Measurements from ENCODE around the gene PAQR9. TPM values are rescaled to one million over a fixed set of nuclear protein-coding genes. Genes with fewer than 3 reads are reported as not detected.

The PAQR9 gene
- total RNA-seq, 1 experiment from 2014 or later = not detected

DNA sequence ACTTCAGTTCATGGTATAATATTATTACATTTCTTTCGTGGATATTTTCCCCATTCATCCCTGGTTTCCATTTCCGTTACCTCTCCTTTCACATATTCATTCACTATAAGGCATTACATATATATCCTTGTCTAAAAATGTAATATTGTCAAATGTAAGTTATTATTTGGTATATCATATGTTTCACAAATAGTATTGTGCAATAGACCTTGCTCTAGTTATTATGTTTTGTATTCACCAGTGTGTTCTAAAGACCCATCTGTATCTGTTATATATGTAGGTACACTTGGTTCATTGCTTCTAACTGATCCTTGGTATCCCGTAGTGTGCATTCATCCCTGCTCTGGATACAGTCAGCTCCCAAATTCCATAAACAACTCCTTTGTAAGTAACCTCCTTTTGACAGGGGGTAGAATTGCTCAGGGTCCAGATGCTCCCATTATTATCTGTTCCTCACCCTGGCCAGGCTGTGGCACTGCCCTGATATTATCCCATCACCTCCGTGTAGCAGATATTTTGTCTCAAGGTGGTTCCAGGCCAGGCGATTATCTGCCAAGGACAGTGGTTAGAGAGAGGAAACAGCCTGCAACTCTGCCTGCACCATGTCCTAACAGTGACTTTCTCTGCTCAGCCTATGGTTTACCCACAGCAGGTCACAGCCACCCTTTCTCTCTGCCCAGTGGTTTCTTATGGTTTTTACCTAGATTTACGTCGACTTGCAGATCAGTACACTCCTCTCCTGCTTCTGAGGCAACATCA, 29.2 kb downstream of the PAQR9 start:
- no peaks in the 10 kb centered on the region for H3K4me1 ChIP-seq (replicated peaks; ENCODE audit: insufficient read depth)
- H2AFZ ChIP-seq = no peak overlapping the region
- TF ChIP-seq, protein P1, sequence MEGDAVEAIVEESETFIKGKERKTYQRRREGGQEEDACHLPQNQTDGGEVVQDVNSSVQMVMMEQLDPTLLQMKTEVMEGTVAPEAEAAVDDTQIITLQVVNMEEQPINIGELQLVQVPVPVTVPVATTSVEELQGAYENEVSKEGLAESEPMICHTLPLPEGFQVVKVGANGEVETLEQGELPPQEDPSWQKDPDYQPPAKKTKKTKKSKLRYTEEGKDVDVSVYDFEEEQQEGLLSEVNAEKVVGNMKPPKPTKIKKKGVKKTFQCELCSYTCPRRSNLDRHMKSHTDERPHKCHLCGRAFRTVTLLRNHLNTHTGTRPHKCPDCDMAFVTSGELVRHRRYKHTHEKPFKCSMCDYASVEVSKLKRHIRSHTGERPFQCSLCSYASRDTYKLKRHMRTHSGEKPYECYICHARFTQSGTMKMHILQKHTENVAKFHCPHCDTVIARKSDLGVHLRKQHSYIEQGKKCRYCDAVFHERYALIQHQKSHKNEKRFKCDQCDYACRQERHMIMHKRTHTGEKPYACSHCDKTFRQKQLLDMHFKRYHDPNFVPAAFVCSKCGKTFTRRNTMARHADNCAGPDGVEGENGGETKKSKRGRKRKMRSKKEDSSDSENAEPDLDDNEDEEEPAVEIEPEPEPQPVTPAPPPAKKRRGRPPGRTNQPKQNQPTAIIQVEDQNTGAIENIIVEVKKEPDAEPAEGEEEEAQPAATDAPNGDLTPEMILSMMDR (conservative IDR thresholded peaks at IDR 0.05) = no peak
- no peak for TF ChIP-seq EZH2 (IDR thresholded peaks at IDR 0.05; ENCODE audit: low read depth)
- DNase-seq = no peak
- no peak overlapping the region for H3K27ac ChIP-seq
- ChIA-PET POLR2A (ENCODE audit: unreplicated experiment) (no interaction called here), CTCF (no interaction called here)
- no peaks in the 10 kb centered on the region for H3K79me2 ChIP-seq (ENCODE audit: low read depth)
- no peaks in the 10 kb centered on the region for H3K9me3 ChIP-seq (ENCODE audit: insufficient read depth, low read depth)
- BruUV-seq (replicated peaks) = no TSS peak
- H3K4me3 ChIP-seq = no peak overlapping the region
- H3K4me2 ChIP-seq = no peak overlapping the region
- H3K9me2 ChIP-seq (ENCODE audit: insufficient read depth) = no peaks in the 10 kb centered on the region
- intact Hi-C loops (cut with micrococcal nuclease; ENCODE audit: unreplicated experiment) = loop anchor here (5.0 kb wide), 1 partner anchor 107 kb away; no protein-coding TSS in a partner anchor
- H3F3A ChIP-seq (ENCODE audit: insufficient read depth, low read depth) = no peaks in the 10 kb centered on the region
- no peaks in the 10 kb centered on the region for H3K27me3 ChIP-seq (ENCODE audit: insufficient read depth, low read depth)
- H4K20me1 ChIP-seq (ENCODE audit: insufficient read depth) = no peaks in the 10 kb centered on the region
- H3K36me3 ChIP-seq (ENCODE audit: low read depth) = no peaks in the 10 kb centered on the region

DNA sequence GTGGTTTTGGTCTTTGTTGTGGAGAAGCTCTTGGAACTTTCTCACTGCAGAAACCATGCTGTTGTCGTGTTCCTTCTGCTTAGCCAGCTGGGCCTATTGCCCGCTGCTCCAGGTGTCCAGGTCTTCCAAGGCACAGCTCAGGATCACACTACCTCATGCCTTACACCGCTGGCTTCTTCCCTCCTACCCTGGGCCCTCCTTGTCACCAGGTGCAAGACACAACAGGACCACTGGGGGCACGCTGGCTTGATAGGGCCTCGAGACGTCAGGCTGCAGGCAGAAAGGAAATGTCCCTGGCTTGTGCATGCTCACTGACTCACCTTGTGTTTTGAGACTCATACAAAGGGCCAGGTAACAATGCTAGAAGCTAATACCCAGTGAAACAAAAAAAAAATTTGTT, 32.3 kb downstream of the PAQR9 start:
- POLR2A ChIA-PET (ENCODE audit: unreplicated experiment) = interaction anchor here (0.6 kb wide), 1 partner anchor 301 kb away, joined by 3 read pairs; no protein-coding TSS in a partner anchor
- TF ChIP-seq EZH2 (IDR thresholded peaks at IDR 0.05; ENCODE audit: low read depth) = no peak
- TF ChIP-seq, protein P1 (conservative IDR thresholded peaks at IDR 0.05) = 0 out of 2 replicates have a peak, but pooled peaks have one; percentile 17
- H3K4me1 ChIP-seq (replicated peaks; ENCODE audit: insufficient read depth) = no peaks in the 10 kb centered on the region
- H2AFZ ChIP-seq = no peak overlapping the region; the same call in 1 of the 2 replicates
- H3F3A ChIP-seq (ENCODE audit: insufficient read depth, low read depth) = no peaks in the 10 kb centered on the region
- no peak for DNase-seq
- H3K36me3 ChIP-seq (ENCODE audit: low read depth) = no peaks in the 10 kb centered on the region
- H3K4me2 ChIP-seq = no peak overlapping the region
- H3K4me3 ChIP-seq = no peak overlapping the region
- H3K27me3 ChIP-seq (ENCODE audit: insufficient read depth, low read depth) = no peaks in the 10 kb centered on the region
- no peaks in the 10 kb centered on the region for H4K20me1 ChIP-seq (ENCODE audit: insufficient read depth)
- no peaks in the 10 kb centered on the region for H3K9me3 ChIP-seq (ENCODE audit: insufficient read depth, low read depth)
- CTCF ChIA-PET = no interaction called here
- no peak overlapping the region for H3K27ac ChIP-seq
- no TSS peak for BruUV-seq (replicated peaks)
- H3K79me2 ChIP-seq (ENCODE audit: low read depth) = no peaks in the 10 kb centered on the region
- H3K9me2 ChIP-seq (ENCODE audit: insufficient read depth) = no peaks in the 10 kb centered on the region
- intact Hi-C loops (cut with micrococcal nuclease; ENCODE audit: unreplicated experiment) = loop anchor here (5.0 kb wide), 1 partner anchor 104 kb away; no protein-coding TSS in a partner anchor

DNA sequence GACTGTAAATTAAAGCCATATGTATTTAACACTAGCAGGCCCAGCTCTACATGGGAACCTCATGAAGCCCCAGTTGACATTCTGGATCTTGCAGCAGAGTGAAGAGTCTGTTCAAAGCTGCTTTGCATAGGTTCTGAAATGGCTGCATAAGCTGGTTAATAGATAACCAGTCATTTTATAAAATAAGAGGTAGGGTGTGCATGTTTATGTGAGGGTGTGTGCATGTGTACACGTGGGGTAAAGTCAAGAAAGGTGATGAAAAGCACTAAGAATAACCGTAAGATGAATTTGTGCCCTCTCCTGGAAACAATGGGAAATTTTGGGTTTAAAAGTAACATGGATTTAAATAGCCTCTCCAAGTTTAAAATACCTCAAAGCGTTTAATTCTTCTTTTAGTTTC, 33.0 kb downstream of the PAQR9 start:
- POLR2A ChIA-PET (ENCODE audit: unreplicated experiment) = interaction anchor here (0.6 kb wide), 1 partner anchor 300 kb away, joined by 3 read pairs; no protein-coding TSS in a partner anchor
- Histone ChIP-seq H3K79me2 (ENCODE audit: low read depth) (no peaks in the 10 kb centered on the region), H3K9me3 (ENCODE audit: insufficient read depth, low read depth) (no peaks in the 10 kb centered on the region), H2AFZ (no peak overlapping the region), H3K27ac (no peak overlapping the region), H3K4me3 (no peak overlapping the region), H3K36me3 (ENCODE audit: low read depth) (no peaks in the 10 kb centered on the region), H4K20me1 (ENCODE audit: insufficient read depth) (no peaks in the 10 kb centered on the region), H3F3A (ENCODE audit: insufficient read depth, low read depth) (no peaks in the 10 kb centered on the region), H3K9me2 (ENCODE audit: insufficient read depth) (no peaks in the 10 kb centered on the region), H3K4me2 (no peak overlapping the region), H3K27me3 (ENCODE audit: insufficient read depth, low read depth) (no peaks in the 10 kb centered on the region), H3K4me1 (replicated peaks; ENCODE audit: insufficient read depth) (no peaks in the 10 kb centered on the region)
- CTCF ChIA-PET = interaction anchor here (0.6 kb wide), 1 partner anchor 176 kb away, joined by 7 read pairs; no protein-coding TSS in a partner anchor
- DNase-seq = no peak
- intact Hi-C loops (cut with micrococcal nuclease; ENCODE audit: unreplicated experiment) = loop anchor here (5.0 kb wide), 1 partner anchor 103 kb away; no protein-coding TSS in a partner anchor
- BruUV-seq (replicated peaks) = no TSS peak
- TF ChIP-seq, protein P1 (conservative IDR thresholded peaks at IDR 0.05) = no peak
- no peak for TF ChIP-seq EZH2 (IDR thresholded peaks at IDR 0.05; ENCODE audit: low read depth)
